ENCODE data around the gene PLPP7. TPM values are rescaled to one million over a fixed set of nuclear protein-coding genes. Genes with fewer than 3 reads are reported as not detected.

Gene PLPP7
- total RNA-seq, 2 experiments from 2014 or later, result 0.11 TPM; not detected in 1

GRCh38 chr9:131300444-131300843 lies 10.9 kb downstream of the PLPP7 start:
- Mint-ChIP-seq H3K27ac (no peak overlapping the region), H3K4me1 (ENCODE audit: low read depth) (no peaks in the 10 kb centered on the region), H3K9me3 (no peaks in the 10 kb centered on the region), H3K27me3 (no peaks in the 10 kb centered on the region), H3K36me3 (ENCODE audit: low read depth) (no peaks in the 10 kb centered on the region), H3K4me3 (no peak overlapping the region)
- ATAC-seq (no peak), DNase-seq (no peak)
- ChIA-PET CTCF (no interaction called here), POLR2A (no interaction called here)
- TF ChIP-seq CTCF (IDR thresholded peaks at IDR 0.05), result no peak
- intact Hi-C loops (cut with micrococcal nuclease), result no loop called here

GRCh38 chr9:131302244-131303075 lies 12.9 kb downstream of the PLPP7 start:
- no peak for ATAC-seq
- no peak for DNase-seq
- Mint-ChIP-seq H3K36me3 (ENCODE audit: low read depth) (no peaks in the 10 kb centered on the region), H3K9me3 (no peaks in the 10 kb centered on the region), H3K27me3 (no peaks in the 10 kb centered on the region), H3K4me1 (ENCODE audit: low read depth) (no peaks in the 10 kb centered on the region), H3K4me3 (no peak overlapping the region), H3K27ac (no peak overlapping the region)
- CTCF ChIA-PET, result interaction anchor here (2.0 kb wide), 1 partner anchor 34 kb away, joined by 6 read pairs; no protein-coding TSS in a partner anchor
- POLR2A ChIA-PET, result interaction anchor here (0.6 to 1.5 kb wide), 2 partner anchors 34 to 60 kb away, joined by 3 to 4 read pairs; no protein-coding TSS in a partner anchor
- intact Hi-C loops (cut with micrococcal nuclease), result no loop called here
- no peak for TF ChIP-seq CTCF (IDR thresholded peaks at IDR 0.05)

DNA sequence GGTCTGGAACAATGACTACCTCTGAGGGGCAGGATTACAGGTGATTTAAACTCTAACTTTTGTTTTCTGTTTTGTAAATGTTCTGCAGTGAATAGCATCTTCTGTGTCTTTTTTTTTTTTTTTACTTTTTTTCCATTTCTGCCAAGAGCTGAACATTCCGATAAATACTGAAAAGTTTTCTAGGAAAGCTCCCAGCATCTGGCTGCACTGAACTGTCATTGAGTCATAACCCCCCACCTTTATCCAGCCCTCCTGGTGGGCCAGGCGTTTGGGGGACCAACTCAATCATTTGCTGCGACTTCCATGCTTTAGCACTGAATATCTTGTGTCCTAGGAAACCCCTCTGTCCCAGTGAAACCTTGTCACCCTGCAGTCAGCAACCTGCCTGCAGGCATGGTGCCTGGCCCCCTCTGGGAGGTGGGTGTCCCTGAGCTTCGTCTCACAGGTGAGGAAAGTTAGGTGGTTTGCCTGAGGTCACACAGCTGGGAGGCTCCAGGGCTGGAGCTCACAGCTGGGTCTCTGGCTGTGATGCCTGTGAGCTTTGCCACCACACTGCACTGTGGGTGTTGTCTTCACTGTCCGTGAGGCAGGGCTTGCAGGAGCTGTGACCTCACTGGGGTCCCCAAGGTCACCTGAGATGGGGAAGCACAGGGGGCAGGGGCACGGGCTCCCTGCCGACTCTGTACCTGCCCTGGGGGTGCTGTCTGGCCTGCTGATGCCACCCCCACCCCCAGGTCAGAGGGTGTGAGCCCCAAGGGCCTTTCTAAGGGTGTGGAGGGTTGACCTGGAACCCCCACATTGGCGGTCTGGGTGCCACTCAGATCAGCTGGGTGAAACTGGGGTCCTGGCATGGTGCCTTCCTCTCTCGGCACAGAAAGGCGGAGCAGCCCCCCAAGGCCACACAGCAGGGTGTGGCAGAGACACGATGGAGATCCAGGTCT lies 14.1 kb downstream of the PLPP7 start:
- ChIA-PET POLR2A (interaction anchor here (0.6 to 1.5 kb wide), 3 partner anchors 33 to 170 kb away, joined by 3 to 4 read pairs (median 3); no protein-coding TSS in a partner anchor), CTCF (interaction anchor here (1.0 to 2.0 kb wide), 2 partner anchors 32 to 70 kb away, joined by 3 to 6 read pairs; no protein-coding TSS in a partner anchor)
- DNase-seq, result no peak
- TF ChIP-seq CTCF (IDR thresholded peaks at IDR 0.05), result no peak
- H3K27ac Mint-ChIP-seq, result no peak overlapping the region
- no peak overlapping the region for H3K4me3 Mint-ChIP-seq
- intact Hi-C loops (cut with micrococcal nuclease), result no loop called here
- H3K9me3 Mint-ChIP-seq, result no peaks in the 10 kb centered on the region
- no peaks in the 10 kb centered on the region for H3K36me3 Mint-ChIP-seq (ENCODE audit: low read depth)
- no peaks in the 10 kb centered on the region for H3K4me1 Mint-ChIP-seq (ENCODE audit: low read depth)
- no peak for ATAC-seq
- H3K27me3 Mint-ChIP-seq, result no peaks in the 10 kb centered on the region

DNA sequence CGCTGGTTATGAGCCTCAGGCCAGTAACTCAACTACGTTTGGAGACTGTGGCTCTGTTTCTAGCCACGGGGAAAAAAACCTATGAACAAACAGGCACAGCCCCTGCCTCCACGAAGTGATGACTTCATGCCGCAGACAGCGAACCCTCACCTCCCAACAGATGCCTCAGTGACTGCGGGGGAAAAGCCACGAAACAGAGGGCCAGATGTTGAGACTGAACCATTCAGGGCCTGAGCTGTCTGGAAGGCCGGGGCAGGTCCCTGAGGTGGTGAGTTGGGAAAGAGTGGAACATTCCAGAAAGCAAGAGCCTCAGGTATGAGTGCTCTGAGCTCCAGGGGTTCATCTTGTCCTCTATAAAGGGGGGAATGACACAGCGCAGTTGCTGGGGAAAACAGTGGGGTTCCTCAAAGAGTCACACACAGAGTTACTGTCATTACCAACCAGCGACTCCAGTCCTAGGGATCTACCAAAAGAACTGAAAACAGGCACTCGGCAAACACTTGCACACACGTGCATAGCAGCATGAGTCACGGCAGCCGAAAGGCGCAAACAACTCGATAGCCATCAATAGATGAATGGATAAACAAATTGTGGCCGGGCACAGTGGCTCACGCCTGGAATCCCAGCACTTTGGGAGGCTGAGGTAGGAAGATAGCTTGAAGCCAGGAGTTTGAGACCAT lies 15.3 kb downstream of the PLPP7 start:
- Mint-ChIP-seq H3K36me3 (ENCODE audit: low read depth) (no peaks in the 10 kb centered on the region), H3K27ac (no peak overlapping the region), H3K4me3 (no peak overlapping the region), H3K27me3 (no peaks in the 10 kb centered on the region), H3K4me1 (ENCODE audit: low read depth) (no peaks in the 10 kb centered on the region), H3K9me3 (no peaks in the 10 kb centered on the region)
- intact Hi-C loops (cut with micrococcal nuclease), result no loop called here
- DNase-seq (no peak), ATAC-seq (no peak)
- ChIA-PET POLR2A (interaction anchor here (0.7 to 0.9 kb wide), 2 partner anchors 98 to 110 kb away, joined by 3 read pairs; no protein-coding TSS in a partner anchor), CTCF (no interaction called here)
- no peak for TF ChIP-seq CTCF (IDR thresholded peaks at IDR 0.05)

Measured in activated CD8-positive, alpha-beta T cell treated with anti-CD3 and anti-CD28 coated beads for 36 hours (primary cell).